ENCODE results near the gene FAM13A.
"Not testable (repeated sequence)": the region's sequence is repeated elsewhere in the genome, so short reads cannot be mapped to it uniquely, and the experiment has no call there.

Gene FAM13A

DNA sequence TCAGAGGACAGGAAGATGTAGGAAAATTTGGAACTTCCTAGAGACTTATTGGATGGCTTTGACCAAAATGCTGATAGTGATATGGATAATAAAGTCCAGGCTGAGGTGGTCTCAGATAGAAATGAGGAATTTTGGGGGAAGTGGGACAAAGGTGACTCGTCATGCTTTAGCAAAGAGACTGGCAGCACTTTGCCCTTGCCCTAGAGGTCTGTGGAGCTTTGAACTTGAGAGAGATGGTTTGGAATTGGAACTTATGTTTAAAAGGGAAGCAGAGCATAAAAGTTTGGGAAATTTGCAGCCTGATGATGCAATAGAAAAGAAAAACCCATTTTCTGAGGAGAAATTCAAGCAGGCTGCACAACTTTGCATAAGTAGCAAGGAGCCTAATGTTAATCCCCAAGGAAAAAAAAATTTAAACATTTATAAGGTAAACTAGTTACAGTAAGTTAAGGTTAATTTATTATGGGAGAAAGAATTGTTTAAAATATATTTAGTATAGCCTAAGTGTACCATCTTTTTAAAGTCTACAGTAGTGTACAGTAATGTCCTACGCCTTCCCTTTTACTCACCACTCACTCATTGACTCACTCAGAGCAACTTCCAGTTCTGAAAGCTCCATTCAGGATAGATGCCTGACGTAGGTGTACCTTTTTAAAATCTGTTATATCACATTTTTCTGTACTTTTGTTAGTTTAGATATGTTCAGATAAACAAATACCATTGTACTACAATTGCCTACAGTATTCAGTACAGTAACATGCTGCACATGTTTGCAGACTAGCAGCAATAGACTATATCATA lies 101.2 kb downstream of the FAM13A start:
- no peak for DNase-seq

DNA sequence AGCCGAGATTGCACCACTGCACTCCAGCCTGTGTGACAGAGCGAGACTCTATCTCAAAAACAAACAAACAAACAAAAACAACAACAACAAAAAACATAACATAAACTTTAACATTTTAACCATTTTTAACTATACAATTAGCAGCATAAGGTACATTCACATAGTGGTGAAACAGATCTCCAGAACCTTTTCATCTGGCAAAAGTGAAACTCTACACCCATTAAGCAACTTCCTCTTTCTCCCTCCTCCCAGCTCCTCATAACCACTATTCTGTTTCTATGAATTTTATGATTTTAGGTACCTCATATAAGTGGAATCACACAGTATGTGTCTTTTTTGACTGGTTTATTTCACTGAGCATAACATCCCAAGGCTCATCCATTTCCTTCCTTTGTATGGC lies 103.6 kb downstream of the FAM13A start:
- no peak for DNase-seq

DNA sequence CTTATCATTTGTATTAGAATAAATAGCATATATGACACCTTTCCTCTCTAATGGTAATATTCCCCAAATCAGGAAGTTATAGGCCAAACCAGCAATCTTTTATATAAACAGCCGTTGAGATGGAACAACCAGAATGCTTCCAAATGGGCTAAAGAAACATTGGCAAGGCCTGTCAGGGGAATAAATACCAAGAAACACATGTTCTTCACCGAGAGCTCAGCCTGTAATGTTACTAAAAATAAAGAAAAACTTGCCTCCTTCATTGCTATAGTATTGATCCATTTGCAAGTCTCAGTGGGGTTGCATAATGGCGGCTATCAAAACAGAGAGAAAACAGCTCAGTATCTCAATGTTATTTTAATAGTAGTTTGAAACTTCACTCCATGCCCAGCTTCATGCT lies 104.9 kb downstream of the FAM13A start:
- DNase-seq = no peak

DNA sequence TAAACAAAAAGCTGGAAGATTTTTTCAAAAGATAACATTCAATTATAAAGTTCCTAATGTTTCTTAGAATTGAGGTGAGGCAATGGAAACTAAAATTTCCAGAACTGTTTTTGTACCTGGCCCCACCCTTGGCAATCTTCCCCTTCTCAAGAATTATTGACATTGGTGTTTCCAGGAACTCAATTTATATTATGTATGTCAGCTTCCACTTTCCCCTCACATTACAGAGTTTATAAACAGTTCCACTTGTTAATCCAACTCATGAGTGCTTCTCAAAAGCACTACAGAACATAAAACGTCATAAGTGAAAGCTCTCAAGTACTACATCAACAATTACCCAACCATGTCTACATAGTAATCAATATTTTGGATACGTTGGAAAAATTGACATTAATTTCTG lies 107.4 kb downstream of the FAM13A start:
- no peak for DNase-seq

DNA sequence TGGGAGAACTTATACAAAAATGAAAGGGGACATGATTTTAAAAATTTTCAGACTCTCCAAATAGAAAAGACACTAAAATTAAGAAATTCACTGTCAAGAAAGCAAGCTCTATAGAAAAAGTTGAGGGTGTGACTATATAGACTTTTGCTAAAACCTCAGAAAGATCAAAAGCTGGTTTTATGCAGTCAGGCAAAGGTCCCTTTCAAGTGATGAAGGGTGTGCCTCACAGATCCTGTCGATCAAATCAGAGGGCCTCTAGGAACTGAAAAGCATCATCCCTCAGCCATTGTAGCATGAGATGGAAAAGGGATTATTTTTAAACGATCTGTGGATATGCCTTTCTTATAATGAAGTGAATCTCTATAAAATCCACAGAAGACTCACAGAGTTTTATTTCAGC lies 116.5 kb downstream of the FAM13A start:
- no peak for DNase-seq

DNA sequence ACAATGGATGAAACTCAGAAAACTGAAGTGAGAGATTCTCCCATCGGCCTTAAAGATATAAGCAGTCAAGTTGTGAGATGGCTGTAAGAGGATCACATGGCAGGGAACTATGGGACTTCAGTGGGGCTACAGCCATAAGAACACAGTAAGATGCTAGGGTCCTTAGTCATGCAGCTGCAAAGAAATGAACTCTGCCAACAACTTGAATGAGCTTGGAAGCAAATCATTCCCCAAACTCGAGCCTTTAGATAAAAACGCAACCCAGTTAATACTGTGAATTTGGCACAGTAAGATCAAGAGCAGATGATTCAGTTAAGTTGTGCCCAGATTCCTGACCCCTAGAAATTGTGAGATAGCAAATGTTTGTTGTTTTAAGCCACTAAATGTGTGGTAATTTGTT lies 117.3 kb downstream of the FAM13A start:
- DNase-seq = no peak

DNA sequence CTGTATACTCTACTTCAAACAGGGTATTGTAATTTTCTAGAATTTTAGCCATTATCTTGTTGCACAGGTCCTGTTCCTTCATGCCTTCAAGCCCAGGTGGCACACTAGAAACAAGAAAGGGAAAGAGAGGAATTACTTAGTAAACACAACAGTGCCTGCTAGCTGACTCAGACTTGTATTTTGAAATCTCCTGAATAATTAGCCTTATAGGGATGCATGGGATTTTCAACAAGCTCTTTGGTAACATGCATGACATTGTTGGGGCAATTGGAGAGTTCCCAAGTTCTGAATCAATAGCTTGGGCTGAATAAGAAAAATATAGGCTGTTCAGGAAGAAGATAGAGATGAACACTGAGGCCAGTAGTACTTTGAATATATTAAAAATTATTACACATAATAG lies 118.8 kb downstream of the FAM13A start:
- DNase-seq = no peak

DNA sequence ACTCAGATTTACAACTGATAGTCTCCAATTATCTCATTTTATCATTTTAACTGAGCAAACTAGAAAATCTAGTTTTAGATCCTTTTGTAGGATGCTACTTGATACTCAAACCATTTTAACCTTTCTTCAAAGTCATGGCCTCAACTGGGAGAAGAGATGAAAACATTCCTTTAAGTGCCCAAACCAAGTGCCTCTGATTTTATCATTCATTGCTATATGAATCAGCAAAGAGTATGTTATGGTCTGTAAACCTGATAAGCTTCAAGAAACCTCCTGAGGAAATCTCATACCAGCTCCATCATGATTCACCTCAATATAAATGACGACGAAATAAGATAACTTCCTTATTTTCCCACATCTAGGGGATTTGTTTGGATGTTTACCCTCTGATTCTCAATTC lies 119.9 kb downstream of the FAM13A start:
- no peak for DNase-seq

DNA sequence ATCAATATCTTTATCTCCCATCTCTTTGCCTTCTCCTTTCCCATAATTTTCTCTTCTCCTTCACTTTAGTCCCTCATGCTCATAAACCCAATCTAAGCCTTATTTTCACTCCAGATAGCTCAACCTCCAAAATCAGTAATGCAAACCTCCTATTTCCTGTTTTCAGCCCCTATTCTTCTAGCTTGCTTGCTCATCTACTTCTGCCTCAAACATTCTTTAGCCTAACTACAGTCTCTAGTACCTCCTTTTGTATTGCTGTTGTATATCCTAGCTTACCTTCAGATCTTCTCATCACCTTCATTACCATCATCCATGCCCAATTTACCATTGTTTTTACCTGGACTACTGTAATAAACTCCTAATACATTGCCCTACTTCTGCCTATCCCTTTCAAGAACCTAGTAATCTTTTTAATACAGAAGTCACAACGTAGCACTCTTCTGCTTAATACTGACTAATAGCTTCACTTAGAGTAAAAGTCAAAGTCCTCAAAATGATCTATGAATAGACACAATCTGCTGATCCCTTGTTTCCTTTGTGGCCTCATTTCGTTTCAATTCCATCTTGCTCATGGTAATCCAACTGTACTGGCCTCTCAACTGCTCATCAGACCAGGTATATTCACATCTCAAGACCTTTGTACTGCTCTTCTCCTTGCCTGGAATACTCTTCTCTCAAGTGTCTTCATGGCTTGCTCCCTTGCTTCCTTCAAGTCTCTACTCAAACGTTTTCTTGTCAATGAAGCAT lies 123.4 kb downstream of the FAM13A start:
- DNase-seq = no peak

DNA sequence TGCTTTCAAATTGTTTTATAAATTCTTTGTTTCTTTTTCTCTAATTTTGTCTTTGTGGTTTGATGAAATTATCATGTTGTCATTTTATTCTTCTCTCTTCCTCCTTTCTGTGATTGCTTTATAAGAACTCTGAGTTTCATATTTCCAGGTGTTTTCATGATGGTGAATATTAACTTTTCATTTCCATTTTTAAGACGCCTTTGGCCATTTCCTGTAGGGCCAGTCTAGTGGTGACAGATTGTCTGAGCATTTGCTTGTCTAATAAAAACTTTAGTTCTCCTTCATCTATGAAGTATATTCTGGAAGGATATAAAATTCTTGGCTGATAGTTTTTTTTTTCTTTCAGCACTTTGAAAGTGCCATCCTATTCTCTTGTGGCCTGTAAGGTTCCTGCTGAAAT lies 128.1 kb downstream of the FAM13A start:
- DNase-seq = no peak

DNA sequence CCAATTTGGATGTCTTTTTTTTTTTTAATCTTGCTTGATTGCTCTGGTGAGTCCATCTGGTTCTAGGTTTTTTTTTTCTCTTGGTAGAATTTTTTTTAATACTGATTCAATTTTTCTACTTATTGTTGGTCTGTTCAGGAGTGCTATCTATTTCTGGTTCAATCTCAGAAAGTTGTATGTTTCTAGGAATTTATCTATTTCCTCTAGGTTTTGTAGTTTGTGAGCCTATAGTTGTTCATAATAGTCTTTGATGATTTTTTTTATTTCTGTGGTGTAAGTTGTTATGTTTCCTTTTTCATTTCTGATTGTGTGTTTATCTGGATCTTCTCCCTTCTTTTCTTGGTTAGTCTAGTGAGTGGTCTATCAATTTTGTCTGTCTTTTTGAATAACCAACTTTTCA lies 129.6 kb downstream of the FAM13A start:
- no peak for DNase-seq

DNA sequence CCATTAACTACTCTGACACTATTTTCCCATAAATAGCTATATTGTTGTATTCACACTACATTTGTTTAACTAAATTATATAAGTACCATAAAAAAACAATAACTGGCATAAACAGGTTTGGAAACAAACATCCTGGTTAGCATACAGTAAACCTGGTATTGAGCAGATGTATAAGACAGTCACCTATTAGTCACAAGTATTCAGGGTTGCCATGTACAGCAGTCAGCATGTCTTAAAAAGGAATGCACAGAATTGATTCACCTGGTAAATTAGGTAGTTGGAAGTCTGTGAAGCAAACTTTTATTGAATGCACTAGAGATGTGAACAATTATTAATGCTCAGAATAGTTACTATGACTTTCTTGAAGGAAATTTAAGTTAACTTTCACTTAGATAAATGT lies 137.9 kb downstream of the FAM13A start:
- DNase-seq = no peak

DNA sequence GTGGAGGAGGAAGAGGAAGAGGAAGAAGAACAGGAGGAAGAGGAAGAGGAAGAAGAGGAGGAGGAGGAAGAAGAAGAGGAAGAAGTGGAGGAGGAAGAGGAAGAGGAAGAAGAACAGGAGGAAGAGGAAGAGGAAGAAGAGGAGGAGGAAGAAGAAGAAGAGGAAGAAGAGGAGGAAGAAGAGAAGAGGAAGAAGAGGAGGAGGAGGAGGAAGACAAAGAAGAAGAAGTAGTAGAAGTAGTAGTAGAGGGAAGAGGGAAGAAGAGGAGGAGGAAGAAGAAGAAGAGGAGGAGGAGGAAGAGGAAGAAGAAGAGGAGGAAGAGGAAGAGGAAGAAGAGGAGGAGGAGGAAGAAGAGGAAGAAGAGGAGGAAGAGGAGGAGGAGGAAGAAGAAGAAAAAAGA lies 143.8 kb downstream of the FAM13A start:
- DNase-seq = not testable (repeated sequence)

DNA sequence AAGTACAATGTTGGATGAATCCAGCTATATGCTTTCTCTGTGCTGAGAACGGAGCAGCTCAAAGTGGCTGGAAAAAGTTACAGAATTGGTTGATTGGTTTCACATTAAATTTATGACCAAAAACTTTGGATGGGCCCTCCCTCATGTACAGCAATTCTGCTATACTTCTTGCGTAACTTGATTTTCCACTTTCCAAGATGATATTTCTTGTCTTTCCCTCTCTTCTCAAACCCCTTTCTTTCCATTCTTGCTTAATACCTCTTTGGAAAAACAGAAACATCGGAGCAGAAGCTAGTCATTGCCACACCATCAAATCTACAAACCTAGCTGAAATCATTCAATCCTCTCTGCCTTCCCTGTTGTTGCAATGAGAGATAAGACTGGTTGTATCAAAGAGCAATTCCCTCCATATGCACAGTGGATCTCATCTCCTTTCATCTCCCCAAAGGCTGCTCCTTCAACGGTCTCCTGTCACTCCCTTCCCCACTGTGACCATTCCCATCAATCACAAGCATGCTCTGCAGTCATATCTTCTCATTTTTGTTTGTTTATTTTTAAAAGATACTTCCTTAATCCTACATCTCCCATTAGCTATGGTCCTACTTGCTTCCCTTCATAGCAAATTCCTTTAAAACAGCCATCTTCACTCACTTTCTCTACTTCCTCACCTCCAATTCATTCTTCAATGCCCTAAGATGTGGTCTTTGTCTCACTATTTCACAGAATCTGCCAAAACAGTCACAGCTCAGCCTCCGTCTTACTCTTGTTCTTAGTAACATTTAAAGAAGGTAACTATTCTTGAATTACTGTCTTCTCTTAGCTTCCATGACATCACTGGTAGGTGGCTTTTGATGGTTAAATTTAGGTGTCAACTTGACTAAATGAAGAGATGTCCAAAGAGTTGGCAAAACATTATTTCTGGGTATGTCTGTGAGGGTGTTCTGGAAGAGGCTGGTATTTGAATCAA lies 145.5 kb downstream of the FAM13A start:
- DNase-seq = no peak

DNA sequence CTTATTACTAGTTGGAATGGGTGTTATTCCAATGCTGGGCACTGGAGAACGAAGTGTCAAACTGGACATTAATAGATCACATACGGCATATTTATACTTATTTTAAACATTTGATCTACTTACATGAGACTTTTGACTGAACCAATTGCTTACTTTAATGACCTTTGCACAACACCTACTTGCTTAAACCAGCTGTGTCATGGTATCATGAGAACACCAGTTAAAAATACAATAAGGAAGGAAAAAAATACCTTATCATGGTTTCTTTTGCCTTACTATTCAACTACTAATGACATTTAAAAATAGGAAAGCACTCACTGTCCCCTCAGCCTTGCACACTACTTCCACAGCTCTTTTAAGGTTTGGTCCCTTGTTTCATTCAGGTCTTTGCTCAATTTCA lies 146.9 kb downstream of the FAM13A start:
- DNase-seq = no peak

DNA sequence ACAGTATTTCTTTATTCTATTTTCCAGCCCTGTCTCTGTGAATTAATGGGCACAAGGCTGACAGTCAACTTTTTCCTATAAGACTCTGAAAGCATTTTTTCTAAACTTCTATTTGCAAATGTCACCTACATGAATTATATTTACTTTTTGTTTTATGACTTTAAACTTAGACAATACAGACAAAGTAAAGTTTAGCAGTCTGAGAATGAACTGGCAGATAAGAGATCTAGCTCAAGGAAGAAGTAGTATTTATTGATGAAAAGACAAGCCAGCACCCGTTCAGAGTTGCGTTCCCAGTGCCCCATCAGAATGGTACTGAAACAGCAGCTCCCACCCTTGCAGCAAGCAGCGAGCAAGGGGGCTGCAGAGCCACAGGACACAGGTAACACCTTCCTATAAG lies 148.5 kb downstream of the FAM13A start:
- DNase-seq = no peak

DNA sequence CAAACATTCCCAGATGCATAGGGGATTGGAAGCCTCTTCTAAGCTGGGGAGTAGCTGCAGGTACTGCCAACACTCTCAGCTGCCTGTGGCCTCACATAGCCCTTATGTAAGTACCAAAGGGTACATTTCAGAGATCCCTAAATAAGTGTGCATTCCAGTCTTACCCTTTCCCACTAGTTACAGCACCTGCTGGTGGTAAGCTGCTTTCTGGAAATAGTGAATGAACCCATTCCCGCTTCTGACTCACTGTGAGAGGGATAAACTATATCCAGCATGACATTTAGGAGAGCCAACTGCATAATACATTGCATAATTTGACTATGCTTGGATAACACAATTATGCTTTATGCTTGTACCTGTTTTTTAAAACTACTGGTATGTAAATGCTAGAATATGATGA lies 149.0 kb downstream of the FAM13A start:
- DNase-seq = no peak

DNA sequence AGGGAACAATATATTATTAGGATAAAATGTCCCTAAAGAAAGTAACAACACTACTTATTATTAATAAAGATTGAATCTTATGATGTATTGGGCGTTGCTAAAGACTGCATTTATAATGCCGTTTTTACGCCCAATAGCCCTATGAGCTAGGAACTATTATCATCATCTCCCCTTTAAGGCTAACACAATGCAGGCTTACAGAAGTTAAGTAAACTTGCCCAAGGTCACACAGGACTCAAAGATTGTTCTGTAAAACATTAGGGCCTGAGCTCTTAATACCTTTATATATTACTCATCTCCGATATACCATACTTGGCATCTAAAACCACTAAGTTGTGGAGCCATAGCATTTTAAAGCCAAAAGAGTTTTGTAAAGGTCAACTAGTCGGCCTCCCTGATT lies 149.5 kb downstream of the FAM13A start:
- no peak for DNase-seq

DNA sequence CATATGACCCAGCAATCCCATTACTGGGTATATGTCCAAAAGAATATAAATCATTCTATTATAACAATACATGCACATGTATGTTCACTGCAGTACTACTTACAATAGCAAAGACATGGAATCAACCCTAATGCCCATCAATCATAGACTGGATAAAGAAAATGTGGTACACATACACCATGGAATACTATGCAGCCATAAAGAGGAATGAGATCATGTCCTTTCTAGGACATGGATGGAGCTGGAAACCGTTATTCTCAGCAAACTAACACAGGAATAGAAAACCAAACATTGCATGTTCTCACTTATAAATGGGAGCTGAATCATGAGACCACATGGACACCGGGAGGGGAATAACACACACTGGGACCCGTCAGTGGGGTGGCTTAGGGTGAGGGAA lies 152.7 kb downstream of the FAM13A start:
- not testable (repeated sequence) for DNase-seq

DNA sequence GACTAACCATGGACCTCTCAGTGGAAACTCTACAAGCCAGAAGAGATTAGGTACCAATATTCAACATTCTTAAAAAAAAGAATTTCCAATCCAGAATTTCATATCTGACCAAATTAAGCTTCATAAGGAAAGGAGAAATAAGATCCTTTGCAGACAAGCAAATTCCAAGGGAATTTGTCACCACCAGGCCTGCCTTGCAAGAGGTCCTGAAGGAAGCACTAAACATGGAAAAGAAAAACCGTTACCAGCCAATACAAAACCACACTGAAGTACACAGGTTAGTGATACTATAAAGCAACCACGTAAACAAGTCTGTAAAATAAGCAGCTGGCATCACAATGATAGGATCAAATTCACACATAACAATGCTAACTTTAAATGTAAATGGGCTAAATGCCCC lies 156.6 kb downstream of the FAM13A start:
- DNase-seq = no peak

DNA sequence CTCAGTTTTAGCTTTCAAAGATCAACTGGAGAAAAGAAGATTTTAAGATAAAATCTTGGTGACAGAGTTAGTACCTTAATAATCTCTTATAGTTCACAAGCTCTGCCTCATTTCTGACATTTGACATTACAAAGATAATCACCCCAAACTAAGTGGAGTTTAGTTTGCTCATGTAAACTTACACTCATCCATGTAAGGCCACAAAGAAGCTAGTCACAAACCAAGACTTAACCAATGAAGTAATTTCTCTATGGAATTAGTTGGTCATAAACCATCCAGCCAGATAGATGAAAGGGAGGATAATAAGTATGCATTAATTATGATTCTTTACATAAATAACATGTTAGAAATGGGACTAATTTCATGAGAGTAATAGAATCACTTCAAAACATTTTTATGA lies 159.2 kb downstream of the FAM13A start:
- DNase-seq = no peak

DNA sequence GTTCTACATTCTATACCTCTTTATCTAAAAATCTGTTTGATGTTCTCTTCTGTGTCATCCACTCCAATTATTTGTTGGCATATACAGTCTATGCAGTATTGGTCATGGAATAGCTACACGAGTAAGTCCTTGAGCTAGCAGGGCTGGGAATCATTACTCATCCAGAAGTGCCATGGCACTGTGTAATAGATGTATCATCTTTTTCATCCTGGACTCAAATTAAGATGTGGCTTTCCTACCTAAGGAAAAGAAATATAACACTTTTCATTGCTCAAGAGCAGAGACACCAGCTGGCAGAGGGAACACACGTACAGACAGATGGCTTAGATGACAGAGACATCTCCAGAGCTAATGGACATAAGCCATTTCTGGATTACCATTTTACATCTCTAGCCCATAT lies 159.8 kb downstream of the FAM13A start:
- no peak for DNase-seq

DNA sequence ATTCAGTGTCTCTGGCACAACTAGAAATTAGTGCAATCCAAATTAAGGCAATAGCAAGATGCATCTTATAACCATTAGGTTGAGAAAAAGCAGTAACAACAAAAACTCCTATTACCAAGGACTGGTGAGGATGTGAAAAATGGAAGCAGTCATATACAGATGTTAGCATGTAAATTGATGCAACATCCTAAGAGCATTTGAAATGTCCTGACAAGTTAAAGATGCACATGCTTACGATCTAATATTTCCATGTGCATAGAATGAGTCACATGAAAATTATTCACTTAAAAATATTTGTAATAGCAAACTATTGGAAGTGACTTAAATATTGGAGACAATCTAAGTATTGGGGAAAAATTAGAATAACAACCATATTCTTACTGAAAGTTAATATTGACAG lies 163.0 kb downstream of the FAM13A start:
- no peak for DNase-seq

Data from T-helper 2 cell (primary cell).